WERI-Rb-1 (cell line): Measurements from ENCODE around the gene TAB2.

ENCODE experiments used
- DNase-seq: peaks from one replicate; pipeline ENCODE4 v3.0.0-alpha.2; 2020
- H3K27ac ChIP-seq: fragments of 250-450 bp; sonication (Bioruptor Pico); 2 replicates; pipeline ENCODE4 v1.5.1; 2020; ENCODE audit warnings: mild to moderate bottlenecking, moderate library complexity
- H3K27me3 ChIP-seq: fragments of 250-450 bp; sonication (Bioruptor Pico); 2 replicates; pipeline ENCODE4 v1.5.1; 2021; ENCODE audit warnings: mild to moderate bottlenecking, low read depth, moderate library complexity; ENCODE audit not compliant: insufficient read depth, severe bottlenecking
- H3K36me3 ChIP-seq: fragments of 250-450 bp; sonication (Bioruptor Pico); 2 replicates; pipeline ENCODE4 v1.5.1; 2020; ENCODE audit warnings: mild to moderate bottlenecking, moderate library complexity
- H3K4me3 ChIP-seq: 2 replicates; pipeline ENCODE4 v1.5.1; 2011; ENCODE audit warnings: low read depth, mild to moderate bottlenecking, control low read depth, low read length
- H3K9me3 ChIP-seq: fragments of 250-450 bp; sonication (Bioruptor Pico); 2 replicates; pipeline ENCODE4 v1.5.1; 2021; ENCODE audit warnings: mild to moderate bottlenecking, moderate library complexity; ENCODE audit not compliant: severe bottlenecking
- TF ChIP-seq, protein P1 (sequence below): IDR thresholded peaks from 2 replicates; pipeline ENCODE4 v1.5.1; 2011; ENCODE audit warnings: low read depth, mild to moderate bottlenecking, control low read depth, inconsistent platforms, low read length

The TAB2 gene

DNA sequence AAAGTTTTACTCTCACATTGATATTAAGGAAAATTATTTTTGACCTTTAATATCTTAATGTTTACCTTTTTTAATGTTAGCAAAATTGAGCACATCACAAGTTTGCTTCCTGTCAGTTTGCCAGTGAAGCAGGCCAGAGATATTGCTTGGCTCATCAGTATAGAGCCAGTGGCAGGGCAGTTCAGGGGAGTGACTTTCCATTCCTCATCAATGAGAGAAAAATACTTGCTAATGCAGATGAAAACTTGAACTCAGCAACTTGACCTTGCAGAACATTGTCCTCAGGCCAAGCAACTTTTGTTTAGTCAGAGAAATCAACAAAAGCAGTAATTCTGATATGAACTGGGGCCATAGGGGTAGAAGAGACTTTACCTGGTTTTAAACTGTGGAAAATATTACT, 6.9 kb downstream of the TAB2 start:
- Histone ChIP-seq H3K4me3 (no peak overlapping the region), H3K27me3 (no peaks in the 10 kb centered on the region), H3K36me3 (peaks cover 3% of the 10 kb centered on the region; the same call in 1 of the 2 replicates), H3K9me3 (no peaks in the 10 kb centered on the region), H3K27ac (no peak overlapping the region)
- DNase-seq: no peak
- TF ChIP-seq, protein P1, sequence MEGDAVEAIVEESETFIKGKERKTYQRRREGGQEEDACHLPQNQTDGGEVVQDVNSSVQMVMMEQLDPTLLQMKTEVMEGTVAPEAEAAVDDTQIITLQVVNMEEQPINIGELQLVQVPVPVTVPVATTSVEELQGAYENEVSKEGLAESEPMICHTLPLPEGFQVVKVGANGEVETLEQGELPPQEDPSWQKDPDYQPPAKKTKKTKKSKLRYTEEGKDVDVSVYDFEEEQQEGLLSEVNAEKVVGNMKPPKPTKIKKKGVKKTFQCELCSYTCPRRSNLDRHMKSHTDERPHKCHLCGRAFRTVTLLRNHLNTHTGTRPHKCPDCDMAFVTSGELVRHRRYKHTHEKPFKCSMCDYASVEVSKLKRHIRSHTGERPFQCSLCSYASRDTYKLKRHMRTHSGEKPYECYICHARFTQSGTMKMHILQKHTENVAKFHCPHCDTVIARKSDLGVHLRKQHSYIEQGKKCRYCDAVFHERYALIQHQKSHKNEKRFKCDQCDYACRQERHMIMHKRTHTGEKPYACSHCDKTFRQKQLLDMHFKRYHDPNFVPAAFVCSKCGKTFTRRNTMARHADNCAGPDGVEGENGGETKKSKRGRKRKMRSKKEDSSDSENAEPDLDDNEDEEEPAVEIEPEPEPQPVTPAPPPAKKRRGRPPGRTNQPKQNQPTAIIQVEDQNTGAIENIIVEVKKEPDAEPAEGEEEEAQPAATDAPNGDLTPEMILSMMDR: no peak

DNA sequence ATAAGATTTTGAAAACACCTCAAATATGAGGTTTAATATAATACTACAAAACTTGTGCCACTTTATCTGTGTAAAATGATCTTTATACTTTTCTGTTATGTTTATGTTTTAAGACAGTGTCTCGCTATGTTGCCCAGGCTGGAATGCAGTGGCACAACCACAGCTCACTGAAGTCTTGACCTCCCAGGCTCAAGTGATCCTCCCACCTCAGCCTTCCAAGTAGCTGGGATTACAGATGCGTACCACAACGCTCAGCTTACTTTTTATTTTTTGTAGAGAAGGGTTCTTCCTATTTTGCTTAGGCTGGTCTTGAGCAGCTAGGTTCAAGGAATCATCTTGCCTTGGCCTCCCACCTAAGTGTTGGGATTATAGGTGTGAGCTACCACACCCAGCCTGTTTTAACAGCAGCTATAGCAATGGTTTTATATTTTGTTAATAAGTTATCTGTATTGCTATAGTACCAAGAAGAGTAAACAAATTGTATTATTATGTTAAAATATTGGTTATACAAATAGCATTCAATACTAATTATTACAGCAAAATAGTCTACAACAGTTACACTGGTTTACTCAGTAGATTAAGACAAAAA, 8.2 kb downstream of the TAB2 start:
- Histone ChIP-seq H3K27ac (no peak overlapping the region), H3K36me3 (peaks cover 3% of the 10 kb centered on the region; the same call in 1 of the 2 replicates), H3K9me3 (no peaks in the 10 kb centered on the region), H3K27me3 (no peaks in the 10 kb centered on the region), H3K4me3 (no peak overlapping the region)
- TF ChIP-seq, protein P1: no peak
- no peak for DNase-seq

DNA sequence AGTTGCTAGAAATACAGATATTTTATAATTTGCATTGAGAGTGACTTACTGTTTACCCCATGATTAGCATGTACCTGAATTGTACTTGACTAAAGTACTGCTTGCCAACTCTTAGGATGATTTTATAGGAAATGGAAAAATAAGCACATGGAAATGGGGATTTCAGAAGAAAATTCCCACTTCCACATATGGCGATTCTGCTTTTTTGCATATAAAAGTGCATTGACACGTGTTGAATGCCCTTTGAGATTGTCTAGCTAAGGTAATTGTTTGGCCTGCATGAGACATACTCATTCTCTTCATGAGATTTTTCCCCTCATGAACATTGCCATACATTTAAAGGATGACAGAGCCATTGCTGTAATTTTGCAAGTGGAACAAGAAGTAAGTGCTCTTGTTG, 10.1 kb downstream of the TAB2 start:
- no peak overlapping the region for H3K4me3 ChIP-seq
- no peak overlapping the region for H3K27ac ChIP-seq
- no peak for DNase-seq
- peaks cover 3% of the 10 kb centered on the region; the same call in 1 of the 2 replicates for H3K36me3 ChIP-seq
- H3K27me3 ChIP-seq: no peaks in the 10 kb centered on the region
- H3K9me3 ChIP-seq: no peaks in the 10 kb centered on the region
- TF ChIP-seq, protein P1: no peak

DNA sequence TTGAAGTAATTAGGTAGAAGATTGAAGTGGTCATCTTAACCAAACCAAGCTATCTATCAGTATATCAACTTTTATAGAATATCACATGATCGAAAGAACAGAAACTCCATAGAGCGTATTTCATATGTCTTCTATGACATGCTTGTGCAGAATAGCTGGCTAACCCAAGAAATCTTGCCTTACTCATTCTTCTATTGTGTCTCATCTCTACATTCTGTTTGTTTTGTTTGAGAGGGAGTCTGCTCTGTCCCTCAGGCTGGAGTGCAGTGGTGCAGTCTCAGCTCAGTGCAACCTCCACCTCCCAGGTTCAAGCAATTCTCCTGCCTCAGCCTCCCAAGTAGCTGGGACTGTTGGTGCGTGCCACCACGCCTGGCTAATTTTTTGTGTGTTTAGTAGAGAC, 10.6 kb downstream of the TAB2 start:
- Histone ChIP-seq H3K4me3 (no peak overlapping the region), H3K36me3 (peaks cover 3% of the 10 kb centered on the region; the same call in 1 of the 2 replicates), H3K27ac (no peak overlapping the region), H3K27me3 (no peaks in the 10 kb centered on the region), H3K9me3 (no peaks in the 10 kb centered on the region)
- TF ChIP-seq, protein P1: no peak
- no peak for DNase-seq

DNA sequence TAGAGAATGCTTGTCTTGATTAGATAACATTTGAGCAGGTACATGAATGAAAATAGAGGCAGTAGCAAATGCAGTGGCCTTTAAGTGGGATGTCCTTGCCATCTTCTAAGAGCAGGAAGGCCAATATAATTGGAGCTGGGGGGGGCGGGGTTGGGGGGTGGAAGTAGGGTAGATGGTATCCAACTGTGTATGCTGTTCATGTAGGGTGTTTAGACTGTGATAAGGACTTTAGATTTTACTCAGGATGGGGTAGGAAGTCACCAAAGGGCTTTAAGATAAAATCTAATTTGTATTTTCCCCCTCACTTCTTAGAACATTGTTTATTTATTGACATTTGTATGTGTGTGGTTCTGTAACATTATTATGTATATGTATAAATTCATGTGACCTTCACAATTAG, 12.0 kb downstream of the TAB2 start:
- DNase-seq: no peak
- H3K27ac ChIP-seq: no peak overlapping the region
- TF ChIP-seq, protein P1: no peak
- H3K9me3 ChIP-seq: no peaks in the 10 kb centered on the region
- peaks cover 3% of the 10 kb centered on the region; the same call in 1 of the 2 replicates for H3K36me3 ChIP-seq
- no peak overlapping the region for H3K4me3 ChIP-seq
- H3K27me3 ChIP-seq: no peaks in the 10 kb centered on the region

DNA sequence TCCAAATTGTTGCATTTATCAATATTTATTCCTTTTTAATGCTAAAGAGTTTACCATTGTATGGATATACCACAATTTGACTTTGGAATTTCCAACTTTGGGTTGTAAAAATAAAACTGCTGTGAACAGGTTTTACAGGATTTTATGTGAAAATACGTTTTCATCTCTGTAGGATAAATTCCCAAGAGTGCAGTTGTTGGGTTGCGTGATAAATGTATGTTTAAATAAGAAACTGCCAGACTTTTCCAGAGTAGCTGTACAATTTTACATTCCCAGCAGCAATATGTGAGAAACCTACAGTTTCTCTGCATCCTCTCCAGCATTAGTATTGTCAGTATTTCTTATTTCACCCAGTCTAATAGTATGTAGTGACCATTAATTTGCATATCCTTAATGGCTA, 12.6 kb downstream of the TAB2 start:
- Histone ChIP-seq H3K9me3 (no peaks in the 10 kb centered on the region), H3K36me3 (peaks cover 3% of the 10 kb centered on the region; the same call in 1 of the 2 replicates), H3K27me3 (no peaks in the 10 kb centered on the region), H3K4me3 (no peak overlapping the region), H3K27ac (no peak overlapping the region)
- TF ChIP-seq, protein P1: no peak
- no peak for DNase-seq
